Measurements from ENCODE around the gene HSP90B1.

The HSP90B1 gene

DNA sequence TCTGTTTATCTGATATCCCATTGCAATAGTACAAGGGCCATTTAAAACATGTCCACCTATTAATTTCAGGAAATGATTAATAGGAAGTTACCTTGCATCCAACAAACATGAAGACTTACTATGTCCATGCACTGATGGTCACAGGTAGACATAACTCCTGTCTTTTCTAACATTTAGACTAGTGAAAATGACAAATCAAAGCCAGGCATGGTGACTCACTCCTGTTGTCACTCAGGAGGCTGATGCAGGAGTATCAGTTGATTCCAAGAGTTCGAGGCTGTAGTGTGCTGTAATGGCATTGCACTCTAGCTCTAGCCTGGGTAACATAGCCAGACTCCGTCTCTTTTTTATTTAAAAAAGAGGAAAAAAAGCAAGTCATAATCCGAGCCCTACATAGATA lies 14.8 kb downstream of the HSP90B1 start:
- TF ChIP-seq, protein P1, sequence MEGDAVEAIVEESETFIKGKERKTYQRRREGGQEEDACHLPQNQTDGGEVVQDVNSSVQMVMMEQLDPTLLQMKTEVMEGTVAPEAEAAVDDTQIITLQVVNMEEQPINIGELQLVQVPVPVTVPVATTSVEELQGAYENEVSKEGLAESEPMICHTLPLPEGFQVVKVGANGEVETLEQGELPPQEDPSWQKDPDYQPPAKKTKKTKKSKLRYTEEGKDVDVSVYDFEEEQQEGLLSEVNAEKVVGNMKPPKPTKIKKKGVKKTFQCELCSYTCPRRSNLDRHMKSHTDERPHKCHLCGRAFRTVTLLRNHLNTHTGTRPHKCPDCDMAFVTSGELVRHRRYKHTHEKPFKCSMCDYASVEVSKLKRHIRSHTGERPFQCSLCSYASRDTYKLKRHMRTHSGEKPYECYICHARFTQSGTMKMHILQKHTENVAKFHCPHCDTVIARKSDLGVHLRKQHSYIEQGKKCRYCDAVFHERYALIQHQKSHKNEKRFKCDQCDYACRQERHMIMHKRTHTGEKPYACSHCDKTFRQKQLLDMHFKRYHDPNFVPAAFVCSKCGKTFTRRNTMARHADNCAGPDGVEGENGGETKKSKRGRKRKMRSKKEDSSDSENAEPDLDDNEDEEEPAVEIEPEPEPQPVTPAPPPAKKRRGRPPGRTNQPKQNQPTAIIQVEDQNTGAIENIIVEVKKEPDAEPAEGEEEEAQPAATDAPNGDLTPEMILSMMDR (IDR thresholded peaks at IDR 0.05; ENCODE audit: low read depth, low read length, missing control alignments) = no peak
- no peak for DNase-seq (ENCODE audit: low read depth)
- H3K4me3 ChIP-seq (ENCODE audit: low read depth, low read length) = no peak overlapping the region

DNA sequence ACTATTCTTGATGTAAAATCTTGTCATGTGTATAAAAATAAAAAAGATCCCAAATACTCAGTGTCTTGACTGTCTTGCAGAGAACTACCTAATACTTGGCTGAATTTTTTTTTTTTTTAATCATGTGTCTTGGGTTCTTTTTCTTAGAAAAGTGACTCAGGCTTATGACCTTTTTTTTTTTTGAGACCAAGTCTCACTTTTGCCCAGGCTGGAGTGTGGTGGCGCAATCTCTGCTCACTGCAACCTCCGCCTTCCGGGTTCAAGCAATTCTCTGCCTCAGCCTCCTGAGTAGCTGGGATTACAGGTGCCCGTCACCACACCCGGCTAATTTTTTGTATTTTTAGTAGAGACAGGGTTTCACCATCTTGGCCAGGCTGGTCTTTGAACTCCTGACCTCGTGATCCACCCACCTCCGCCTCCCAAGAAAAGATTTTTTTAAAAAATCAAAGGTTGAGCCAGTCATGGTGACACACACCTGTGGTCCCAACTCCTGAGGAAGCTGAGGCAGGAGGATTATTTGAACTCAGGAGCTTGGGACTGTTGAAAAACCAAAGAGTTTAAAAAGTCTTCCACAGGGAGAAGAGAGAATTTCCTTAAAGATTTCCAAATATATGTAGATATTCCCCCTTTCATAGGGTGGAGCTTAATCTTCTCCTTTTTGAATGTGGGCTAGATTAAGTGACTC lies 17.8 kb downstream of the HSP90B1 start:
- no peak overlapping the region for H3K4me3 ChIP-seq (ENCODE audit: low read depth, low read length)
- TF ChIP-seq, protein P1 (IDR thresholded peaks at IDR 0.05; ENCODE audit: low read depth, low read length, missing control alignments) = no peak
- DNase-seq (ENCODE audit: low read depth) = no peak

DNA sequence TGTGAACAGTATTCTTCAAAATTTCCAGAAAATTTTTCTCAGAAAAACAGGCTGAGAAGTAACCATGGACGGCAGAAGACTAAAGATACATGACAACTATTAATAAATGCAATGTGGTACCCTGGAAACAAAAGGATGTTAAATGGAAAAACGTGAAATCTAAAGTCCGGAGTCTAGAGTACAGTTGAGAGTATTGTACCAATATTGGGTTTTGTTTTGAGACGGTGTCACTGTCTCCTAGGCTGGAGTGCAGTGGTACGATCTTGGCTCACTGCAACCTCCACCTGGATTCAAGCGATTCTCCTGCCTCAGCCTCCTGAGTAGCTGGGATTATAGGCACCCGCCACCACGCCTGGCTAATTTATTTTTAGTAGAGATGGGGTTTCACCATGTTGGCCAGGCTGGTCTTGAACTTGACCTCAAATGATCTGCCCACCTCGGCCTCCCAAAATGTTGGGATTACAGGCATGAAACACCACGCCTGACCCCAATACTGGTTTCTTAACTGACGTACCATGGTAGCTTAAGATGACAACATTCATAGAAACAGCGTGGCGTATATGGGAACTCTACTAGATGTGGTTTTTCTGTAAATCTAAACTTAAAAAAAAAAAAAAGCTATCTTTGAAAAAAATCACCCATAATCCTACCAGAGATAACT lies 18.7 kb downstream of the HSP90B1 start:
- TF ChIP-seq, protein P1 (IDR thresholded peaks at IDR 0.05; ENCODE audit: low read depth, low read length, missing control alignments) = no peak
- no peak overlapping the region for H3K4me3 ChIP-seq (ENCODE audit: low read depth, low read length)
- no peak for DNase-seq (ENCODE audit: low read depth)

DNA sequence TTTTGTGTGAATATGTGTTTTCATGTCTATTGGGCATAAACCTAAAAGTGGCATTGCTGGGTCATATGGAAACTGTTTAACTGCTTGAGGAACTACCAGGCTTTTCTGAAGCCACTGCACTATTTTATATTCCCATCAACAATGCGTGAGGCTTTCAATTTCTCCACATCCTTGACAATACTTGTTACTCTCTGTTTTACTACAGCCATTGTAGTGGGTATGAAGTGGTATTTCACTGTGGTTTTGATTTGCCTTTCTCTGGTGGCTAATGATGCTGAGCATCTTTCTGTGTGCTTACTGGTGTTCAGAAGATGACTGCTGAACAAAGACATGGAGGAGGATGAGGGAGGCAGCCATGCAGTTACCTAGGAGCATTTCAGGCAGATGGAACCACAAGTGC lies 22.3 kb downstream of the HSP90B1 start:
- TF ChIP-seq, protein P1 (IDR thresholded peaks at IDR 0.05; ENCODE audit: low read depth, low read length, missing control alignments) = no peak
- no peak overlapping the region for H3K4me3 ChIP-seq (ENCODE audit: low read depth, low read length)
- no peak for DNase-seq (ENCODE audit: low read depth)

DNA sequence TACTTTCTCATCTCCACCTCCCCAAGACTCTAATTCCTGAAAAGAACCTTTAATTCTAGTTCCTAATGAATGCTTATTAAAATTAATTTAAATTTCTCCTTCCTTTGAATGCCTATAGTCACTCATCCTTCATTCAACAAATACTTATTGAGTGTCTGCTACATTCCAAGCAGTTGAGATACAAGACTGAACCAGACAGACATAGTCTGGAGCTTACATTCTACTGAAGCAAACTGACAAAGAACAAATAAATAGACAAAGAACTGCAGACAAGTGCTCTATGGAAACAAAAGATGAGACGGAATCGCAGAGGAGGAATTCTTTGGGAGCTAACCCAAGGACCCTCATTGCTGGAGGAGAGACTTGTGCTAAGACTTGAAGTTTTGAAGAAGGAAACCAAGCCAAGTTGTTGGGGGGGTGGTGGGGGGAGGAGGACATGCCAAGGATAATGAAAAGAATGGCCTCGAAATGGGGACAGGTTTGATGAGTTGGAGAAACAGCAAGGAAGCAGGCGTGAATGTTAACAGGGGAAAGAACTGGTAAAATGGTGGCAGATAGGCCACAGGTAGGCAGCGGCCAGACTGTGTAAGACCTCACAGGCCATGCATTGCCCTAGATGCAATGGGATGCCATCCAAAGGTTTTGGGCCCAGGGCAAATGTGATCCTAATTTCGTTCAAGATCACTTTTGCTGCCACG lies 25.8 kb downstream of the HSP90B1 start:
- DNase-seq (ENCODE audit: low read depth) = no peak
- TF ChIP-seq, protein P1 (IDR thresholded peaks at IDR 0.05; ENCODE audit: low read depth, low read length, missing control alignments) = no peak
- peak overlapping the region; percentile 87 for H3K4me3 ChIP-seq (ENCODE audit: low read depth, low read length)

DNA sequence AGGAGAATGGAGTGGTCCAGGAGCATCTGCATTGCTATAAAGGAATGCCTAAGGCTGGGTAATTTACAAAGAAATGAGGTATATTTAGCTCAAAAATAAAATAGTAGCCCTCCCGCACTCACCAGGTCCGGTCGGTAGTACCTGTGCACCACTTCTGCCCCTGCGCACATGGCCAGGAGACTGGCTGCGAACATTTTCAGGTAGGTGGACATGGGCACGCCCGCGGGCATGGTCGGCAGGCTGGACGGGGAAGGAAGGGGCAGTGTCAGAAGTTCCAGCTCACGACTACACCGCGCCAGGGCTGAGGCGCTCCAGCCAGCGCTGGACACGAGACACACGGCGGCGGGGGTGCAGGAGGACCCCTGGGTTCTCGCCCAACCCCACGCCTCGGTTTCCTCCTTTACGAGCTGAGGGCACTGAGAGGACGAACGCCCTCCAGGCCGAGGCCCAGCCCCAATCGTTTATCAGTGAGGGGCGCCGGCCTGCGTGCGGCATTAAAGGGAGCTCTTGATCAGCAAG lies 26.4 kb downstream of the HSP90B1 start:
- H3K4me3 ChIP-seq (ENCODE audit: low read depth, low read length) = peak overlapping the region; percentile 87
- DNase-seq (ENCODE audit: low read depth) = no peak
- TF ChIP-seq, protein P1 (IDR thresholded peaks at IDR 0.05; ENCODE audit: low read depth, low read length, missing control alignments) = no peak

All from GM12864 (cell line).